GM15510 (cell line): ENCODE results near the gene DENND1B.

ENCODE experiments used
- POLR2A ChIP-seq: IDR thresholded peaks from 3 replicates; pipeline ENCODE4 v1.6.1; 2011; ENCODE audit warnings: borderline replicate concordance; ENCODE audit not compliant: insufficient read length; ENCODE audit errors: extremely low read depth

DENND1B gene

GRCh38 chr1:197595304-197595904 is 179.9 kb downstream of the DENND1B start:
- no peak for TF ChIP-seq POLR2A

DNA sequence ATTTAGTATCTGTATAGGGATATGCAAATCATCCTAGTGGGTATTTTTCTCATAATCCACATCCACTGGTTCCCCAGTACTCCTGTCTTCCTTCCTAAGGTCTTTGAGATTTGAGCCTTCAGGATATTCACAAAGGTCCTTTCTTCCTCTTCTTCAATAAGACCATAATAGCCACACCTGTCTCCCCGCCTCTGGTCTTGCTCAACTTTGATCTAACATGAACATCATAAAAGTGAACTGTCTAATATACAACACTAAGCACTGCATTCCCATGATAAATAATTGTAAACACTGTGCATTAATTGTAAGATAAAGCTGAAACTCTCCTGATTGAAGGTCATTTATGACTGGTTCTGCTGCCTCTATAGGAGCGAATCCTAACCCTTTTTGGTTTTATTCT is 184.6 kb downstream of the DENND1B start:
- TF ChIP-seq POLR2A = no peak

GRCh38 chr1:197585809-197586208 is 189.5 kb downstream of the DENND1B start:
- no peak for TF ChIP-seq POLR2A

DNA sequence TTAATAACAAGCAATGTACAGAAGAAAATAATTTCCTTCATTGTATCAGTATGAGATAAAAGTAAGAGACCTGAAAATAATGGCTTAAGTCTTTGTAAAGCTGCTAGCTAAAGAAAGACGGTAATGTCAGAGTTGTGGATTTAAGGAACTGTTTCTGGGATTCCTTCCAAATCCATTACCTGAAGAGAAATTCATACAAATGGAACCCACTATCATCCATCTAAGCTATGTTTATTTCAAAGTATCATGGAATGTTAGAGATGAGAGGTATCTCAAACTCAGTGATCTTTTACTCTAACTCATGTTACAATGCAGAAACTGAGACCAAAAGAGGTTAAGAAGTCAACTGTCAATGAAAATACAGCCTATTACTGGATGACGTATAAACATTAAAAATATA is 197.7 kb downstream of the DENND1B start:
- TF ChIP-seq POLR2A = no peak

DNA sequence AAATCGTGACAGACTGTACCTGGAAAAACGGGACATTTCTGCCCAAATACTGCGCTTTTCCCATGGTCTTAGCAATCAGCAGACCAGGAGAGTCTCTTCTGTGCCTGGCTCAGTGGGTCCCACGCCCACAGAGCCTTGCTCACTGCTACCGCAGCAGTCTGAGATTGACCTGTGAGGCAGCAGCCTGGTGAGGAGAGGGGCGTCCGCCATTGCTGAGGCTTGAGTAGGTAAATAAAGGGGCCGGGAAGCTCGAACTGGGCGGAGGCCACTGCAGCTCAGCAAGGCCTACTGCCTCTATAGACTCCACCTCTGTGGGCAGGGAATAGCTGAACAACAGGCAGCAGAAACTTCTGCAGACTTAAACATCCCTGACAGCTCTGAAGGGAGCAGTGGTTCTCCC is 203.1 kb downstream of the DENND1B start:
- no peak for TF ChIP-seq POLR2A

GRCh38 chr1:197567442-197567841 is 207.8 kb downstream of the DENND1B start:
- TF ChIP-seq POLR2A = no peak

GRCh38 chr1:197561041-197561440 is 214.2 kb downstream of the DENND1B start:
- no peak for TF ChIP-seq POLR2A

- TF ChIP-seq POLR2A = no peak
Measured at GRCh38 chr1:197559655-197560054, 215.6 kb downstream of the DENND1B start.

GRCh38 chr1:197559244-197559643 is 216.0 kb downstream of the DENND1B start:
- no peak for TF ChIP-seq POLR2A

GRCh38 chr1:197557302-197557701 is 218.0 kb downstream of the DENND1B start:
- no peak for TF ChIP-seq POLR2A

- TF ChIP-seq POLR2A = no peak
Measured at GRCh38 chr1:197553281-197553680, 222.0 kb downstream of the DENND1B start.

DNA sequence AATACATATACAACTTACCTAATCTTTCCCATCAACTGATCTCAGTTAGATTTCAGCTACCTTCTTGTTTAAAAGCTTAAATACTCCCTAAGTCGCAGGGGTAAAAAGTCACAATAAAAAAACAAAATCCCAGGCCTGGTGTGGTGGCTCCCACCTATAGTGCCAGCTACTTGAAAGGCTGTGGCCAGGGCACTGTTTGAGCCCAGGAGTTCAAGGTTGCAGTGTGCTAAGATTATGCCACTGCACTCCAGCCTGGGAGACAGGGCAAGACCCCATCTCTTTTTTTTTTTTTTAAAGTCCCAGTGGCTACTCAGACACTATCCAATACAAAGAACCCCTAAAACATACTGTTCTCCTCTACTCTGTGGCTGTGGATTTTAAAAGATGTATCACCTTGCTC is 228.3 kb downstream of the DENND1B start:
- TF ChIP-seq POLR2A = no peak

- no peak for TF ChIP-seq POLR2A
Measured at GRCh38 chr1:197544553-197544952, 230.7 kb downstream of the DENND1B start.

DNA sequence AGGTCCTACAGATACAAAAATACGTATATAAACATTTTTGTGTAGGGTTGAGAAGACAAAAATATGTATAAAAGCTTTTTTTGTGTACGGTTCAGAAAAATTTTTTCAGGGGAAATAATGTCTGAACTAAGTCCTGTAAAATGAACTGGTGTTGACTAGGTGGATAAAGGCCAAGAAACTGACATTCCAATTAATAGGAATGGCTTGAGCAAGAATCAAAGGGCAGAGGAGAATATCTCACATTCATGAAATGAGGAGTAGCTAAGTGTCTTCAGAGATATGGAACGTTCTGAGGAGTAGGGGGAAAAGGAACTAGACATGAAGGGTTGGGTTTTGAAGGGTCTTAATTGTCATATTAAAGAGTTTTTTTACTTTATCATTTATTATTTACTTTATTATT is 231.2 kb downstream of the DENND1B start:
- TF ChIP-seq POLR2A = no peak

- TF ChIP-seq POLR2A = no peak
Measured at GRCh38 chr1:197541411-197541810, 233.9 kb downstream of the DENND1B start.

GRCh38 chr1:197526736-197527371 is 248.4 kb downstream of the DENND1B start:
- TF ChIP-seq POLR2A = no peak
